Right kidney (tissue), 1 donor: Measurements from ENCODE around the gene KCNAB2.

ENCODE experiments used
- DNase-seq: peaks from one replicate; pipeline ENCODE4 v3.0.0-alpha.2; 2016

KCNAB2 gene

GRCh38 chr1:6129313-6129712, 83.6 kb downstream of the KCNAB2 start:
- no peak for DNase-seq

GRCh38 chr1:6130036-6130435, 84.3 kb downstream of the KCNAB2 start:
- DNase-seq: no peak

DNA sequence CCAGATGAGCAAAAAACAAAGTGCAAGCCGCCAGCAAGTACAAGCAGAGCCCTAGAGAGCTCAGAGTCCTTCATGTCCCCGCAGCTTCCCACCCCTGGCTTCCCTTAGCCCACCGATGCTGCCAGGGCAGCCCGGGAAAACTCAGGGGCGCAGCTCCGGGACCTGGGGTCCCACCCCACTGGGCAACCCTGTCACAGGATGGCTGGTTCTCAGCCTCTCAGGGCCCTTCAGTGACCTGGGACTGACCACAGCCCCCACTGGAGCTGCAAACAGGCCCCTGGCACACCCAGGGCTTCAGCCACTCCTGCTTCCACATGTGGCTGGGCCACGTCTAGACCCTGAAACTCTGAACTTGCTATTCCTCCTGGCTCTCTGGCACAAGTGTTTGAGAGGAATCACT, 84.9 kb downstream of the KCNAB2 start:
- no peak for DNase-seq

GRCh38 chr1:6131561-6131960, 85.9 kb downstream of the KCNAB2 start:
- no peak for DNase-seq

DNA sequence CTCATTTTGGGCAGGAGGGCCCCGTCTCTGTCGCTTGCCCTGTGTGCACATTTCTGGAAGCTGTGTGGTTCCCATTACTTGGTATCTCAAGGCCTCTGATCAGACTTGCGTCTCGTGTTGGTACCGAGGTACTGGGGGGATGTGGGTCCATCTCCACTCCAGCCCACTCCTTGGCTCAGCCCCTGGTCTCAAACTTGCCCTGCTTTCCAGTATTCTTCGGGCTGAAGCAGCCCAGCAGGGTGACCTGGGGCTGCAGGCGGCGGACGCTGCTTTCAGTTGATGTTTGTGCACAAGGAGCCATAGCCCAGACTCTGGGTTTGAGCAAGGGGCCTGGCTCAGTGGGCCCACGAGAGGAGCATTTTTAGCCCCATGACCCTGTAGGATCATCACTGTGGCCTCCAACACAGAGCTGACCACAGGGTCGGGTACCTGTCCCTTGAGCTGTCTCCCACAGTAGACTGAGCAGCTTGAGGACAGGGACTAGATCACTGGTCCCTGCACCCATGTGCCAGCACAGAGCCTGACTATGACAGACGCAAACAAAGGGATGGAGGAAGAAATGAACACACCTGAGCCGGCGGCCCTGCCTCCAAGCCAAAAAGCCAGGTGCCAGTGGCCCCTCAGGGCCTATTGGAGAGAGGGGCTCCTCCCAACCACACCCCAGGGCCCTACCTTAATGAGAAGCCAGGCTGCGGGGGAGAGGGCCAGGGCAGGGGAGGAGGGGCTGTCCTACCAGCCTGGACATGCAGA, 87.6 kb downstream of the KCNAB2 start:
- no peak for DNase-seq

GRCh38 chr1:6134206-6134605, 88.5 kb downstream of the KCNAB2 start:
- DNase-seq: no peak

- no peak for DNase-seq
These were observed 89.2 kb downstream of the KCNAB2 start for GRCh38 chr1:6134741-6135510.

DNA sequence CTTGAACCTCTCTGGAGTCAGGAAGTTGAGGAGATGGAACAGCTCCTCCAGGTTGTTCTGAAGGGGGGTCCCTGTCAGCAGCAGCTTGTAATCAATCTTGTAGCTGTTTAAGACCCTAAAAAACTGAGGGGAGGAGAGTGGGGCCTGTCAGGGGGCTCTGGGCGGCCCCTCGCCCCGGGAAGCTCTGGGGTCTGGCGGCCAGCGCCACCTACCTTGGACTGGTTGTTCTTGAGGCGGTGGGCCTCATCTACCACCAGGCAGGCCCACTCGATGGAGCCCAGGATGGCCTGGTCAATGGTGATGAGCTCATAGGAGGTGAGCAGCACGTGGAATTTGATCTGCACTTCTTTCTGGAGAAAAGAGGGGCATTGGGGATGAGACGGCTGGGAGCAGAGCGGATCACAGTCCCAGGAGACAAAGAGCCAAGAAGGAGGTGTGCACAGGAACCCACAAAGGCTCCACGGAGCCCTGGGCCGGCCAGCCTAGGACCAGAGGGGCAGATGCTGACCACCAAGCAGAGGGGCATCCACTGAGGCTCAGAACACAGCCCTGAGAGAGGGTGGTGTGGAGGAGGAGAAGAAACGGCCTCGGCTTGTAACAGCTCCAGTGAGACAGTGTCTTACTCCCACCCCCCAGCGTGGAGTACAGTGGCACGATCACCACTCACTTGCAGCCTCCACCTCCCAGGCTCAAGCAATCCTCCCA, 91.0 kb downstream of the KCNAB2 start:
- no peak for DNase-seq

- DNase-seq: no peak
These were observed 92.1 kb downstream of the KCNAB2 start for GRCh38 chr1:6137758-6138157.

DNA sequence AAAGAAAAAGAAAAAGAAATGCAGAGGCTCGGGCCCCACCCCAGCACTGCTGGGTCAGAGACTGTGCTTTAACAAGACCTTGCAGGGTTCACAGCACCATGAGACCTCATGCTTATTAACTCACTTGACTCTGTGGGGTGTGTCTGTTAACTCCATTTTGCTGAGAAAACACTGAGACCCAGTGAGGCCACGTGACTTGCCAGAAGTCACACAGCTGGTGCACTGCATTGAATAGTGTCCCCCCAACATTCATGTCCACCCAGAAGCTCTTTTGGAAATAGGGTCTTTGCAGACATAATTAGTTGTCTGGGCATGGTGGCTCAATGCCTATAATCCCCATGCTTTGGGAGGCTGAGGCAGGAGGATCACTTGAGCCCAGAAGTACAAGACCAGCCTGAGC, 94.7 kb downstream of the KCNAB2 start:
- DNase-seq: no peak

DNA sequence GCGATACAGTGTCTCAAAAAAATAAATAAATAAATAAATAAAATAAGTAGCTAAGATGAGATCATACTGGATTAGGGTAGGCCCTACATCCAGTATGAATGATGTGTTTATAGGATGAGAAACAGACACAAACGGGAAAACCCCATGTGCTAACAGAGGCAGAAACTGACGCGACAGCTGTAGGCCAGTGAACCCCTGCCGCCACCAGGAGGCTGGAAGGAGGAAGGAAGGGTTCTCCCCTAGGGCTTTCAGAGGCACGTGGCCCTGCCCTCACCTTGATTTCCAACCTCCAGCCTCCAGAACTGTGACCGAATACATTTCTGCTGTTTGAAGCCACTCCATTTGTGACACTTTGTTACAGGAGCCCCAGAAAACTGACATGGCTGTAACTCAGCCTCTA, 95.9 kb downstream of the KCNAB2 start:
- no peak for DNase-seq

DNA sequence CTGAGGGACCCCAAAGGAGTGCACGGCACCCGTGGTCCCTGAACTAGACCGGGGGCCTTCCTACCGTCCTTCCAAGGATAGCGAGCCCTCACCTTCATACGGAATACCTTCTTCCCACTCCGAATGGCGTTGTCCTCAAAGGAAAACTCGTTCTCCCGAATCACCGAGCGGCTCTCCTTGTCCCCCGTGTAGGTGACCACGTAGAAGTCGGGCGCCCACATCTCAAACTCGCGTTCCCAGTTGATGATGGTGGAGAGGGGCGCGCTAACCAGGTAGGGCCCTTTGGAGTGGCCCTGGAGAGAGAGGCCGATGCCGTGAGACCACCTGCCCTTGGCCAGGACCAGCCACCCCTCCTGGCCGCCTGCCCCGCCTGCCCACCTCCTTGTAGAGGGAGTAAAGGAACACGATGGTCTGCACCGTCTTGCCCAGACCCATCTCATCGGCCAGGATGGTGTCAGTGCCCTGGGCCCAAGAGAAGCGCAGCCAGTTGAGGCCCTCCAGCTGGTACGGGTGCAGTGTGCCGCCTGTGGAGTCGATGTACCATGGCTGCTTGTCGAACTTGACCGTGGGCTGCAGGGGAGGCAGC, 96.4 kb downstream of the KCNAB2 start:
- DNase-seq: no peak

DNA sequence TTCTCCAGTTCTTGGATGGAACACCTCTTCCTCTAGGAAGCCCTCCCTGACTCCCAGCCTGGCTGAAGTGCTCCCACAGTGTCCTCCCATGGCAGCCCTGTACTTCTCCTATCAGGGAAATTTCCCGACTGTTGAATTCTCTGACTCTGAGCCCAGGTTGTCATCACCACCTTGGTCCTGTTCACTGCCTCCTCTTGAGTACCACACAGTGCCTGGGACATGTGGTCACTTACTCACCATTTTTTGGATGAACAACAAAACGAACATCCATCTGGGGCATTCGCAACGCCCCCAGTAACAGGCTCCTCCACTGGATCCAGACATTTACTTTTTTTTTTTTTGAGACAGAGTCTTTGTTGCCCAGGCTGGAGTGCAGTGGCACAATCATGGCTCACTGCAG, 97.0 kb downstream of the KCNAB2 start:
- DNase-seq: no peak

DNA sequence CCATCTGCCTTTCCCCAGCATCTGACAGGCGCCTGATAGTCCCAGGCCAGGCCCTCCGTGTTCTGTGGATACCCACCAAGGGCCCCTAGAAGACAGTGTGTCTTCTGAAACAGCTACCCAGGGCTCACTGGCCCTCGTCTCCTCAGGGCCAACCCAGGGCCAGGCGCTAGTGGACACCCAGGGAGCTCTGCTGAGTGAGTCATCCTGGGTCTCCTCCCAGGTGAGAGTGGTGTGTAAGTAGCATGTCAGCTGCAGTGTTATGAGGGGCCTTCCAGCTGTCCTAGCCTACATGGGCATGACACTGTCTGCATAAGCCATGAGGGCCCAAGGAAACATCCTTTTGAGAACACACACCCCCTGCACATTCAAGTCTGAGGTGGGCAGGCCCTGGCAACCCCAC, 97.7 kb downstream of the KCNAB2 start:
- no peak for DNase-seq

DNA sequence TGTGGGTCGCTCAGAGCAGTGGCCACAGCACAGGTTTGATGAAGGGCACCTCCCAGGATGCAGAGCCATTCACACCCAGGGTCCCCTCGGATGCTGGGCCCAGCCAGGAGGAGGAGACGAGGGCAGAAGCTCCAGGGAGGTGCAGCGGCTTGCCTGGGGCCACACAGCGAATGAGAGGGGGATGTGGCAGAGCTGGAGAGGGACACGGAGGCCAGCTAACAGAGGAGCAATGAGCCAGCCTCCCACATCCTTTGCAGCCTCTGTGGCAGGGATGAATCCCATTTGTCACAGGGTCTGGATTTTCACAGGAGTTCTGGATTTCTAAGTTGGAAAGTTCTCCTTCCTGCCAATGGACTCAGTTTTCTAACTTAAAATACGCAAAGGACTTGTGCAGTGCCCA, 98.5 kb downstream of the KCNAB2 start:
- no peak for DNase-seq

GRCh38 chr1:6144647-6145395, 99.1 kb downstream of the KCNAB2 start:
- DNase-seq: no peak

DNA sequence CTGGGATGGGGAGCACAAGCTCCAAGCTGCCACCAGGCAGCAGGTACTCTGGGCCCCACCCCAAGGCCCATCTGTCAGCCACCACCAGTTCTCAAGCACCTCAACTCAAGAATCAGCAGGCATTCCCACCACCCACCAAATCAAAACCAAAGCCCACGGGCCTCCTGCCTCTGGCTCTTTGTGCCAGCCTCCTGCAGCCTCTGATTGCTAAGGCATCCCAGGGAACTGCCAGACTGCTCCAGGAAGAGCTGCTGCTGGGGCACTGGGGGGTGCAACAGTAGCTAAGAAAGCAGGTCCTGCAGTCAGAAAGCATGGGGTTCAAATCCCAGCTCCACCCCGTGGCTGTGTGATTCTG, 99.7 kb downstream of the KCNAB2 start:
- DNase-seq: no peak

- no peak for DNase-seq
These were observed 100.2 kb downstream of the KCNAB2 start for GRCh38 chr1:6145864-6146410.

GRCh38 chr1:6148497-6149241, 103.0 kb downstream of the KCNAB2 start:
- DNase-seq: no peak

DNA sequence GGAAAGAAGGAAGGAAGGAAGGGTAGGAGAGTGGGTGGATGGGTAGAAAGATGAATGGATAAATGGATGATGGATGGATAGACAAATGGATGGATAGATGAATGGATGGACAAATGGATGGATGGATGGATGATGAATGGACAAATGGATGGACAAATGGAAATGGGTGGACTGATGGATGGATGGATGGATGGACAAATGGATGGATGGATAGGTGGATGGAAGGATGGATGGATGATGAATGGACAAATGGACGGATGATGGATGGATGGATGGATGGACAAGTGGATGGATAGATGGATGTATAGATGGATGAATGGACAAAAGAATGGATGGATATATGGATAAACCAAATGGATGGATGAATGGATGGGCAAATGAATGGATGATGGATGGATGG, 103.9 kb downstream of the KCNAB2 start:
- DNase-seq: no peak
